Right lobe of liver (tissue), 6 donors: ENCODE results near the gene DEPDC4. TPM values are rescaled to one million over a fixed set of nuclear protein-coding genes. Genes with fewer than 3 reads are reported as not detected.
"Not testable (repeated sequence)": the region's sequence is repeated elsewhere in the genome, so short reads cannot be mapped to it uniquely, and the experiment has no call there.

ENCODE experiments used
- ATAC-seq, 4 donors: fragments of 200-7000 bp; cut with Tn5 transposase; one replicate each; pipeline ENCODE4 v1.9.1; 2020; ENCODE audit warnings: mild to moderate bottlenecking in 4 of 4, moderate library complexity in 4 of 4
- DNase-seq, 3 donors: peaks; one replicate each; pipeline ENCODE4 v3.0.0-alpha.2; 2020
- H3K27ac ChIP-seq, 3 donors: fragments of 200-600 bp; one replicate each; pipeline ENCODE4 v1.8.0; 2022
- H3K27me3 ChIP-seq, 2 donors: fragments of 200-600 bp; one replicate each; pipeline ENCODE4 v1.8.0; 2022
- H3K36me3 ChIP-seq, 4 donors: fragments of 200-600 bp; sonication (generic) in 1 of 4; one replicate each; pipeline versions ENCODE4 v1.5.1 to v1.8.0; 2017 to 2022; ENCODE audit warnings: control low read depth in 1 of 4
- H3K4me1 ChIP-seq, 4 donors: fragments of 200-600 bp; sonication (generic) in 1 of 4; one replicate each; pipeline versions ENCODE4 v1.5.1 to v1.8.0; 2017 to 2022; ENCODE audit warnings: control low read depth in 1 of 4
- H3K4me3 ChIP-seq, 3 donors: fragments of 200-600 bp; one replicate each; pipeline ENCODE4 v1.8.0; 2022
- H3K9me3 ChIP-seq, 4 donors: fragments of 200-600 bp; sonication (generic) in 1 of 4; one replicate each; pipeline versions ENCODE4 v1.5.1 to v1.8.0; 2017 to 2022; ENCODE audit warnings: control low read depth in 1 of 4
- CTCF ChIP-seq, 4 donors: fragments of 200-600 bp in 3 of 4; fragments of 450-650 bp in 1 of 4; IDR thresholded peaks; one replicate each; pipeline versions ENCODE4 v1.5.1 to v1.8.0; 2016 to 2022; ENCODE audit warnings: antibody characterized with exemption in 4 of 4, mild to moderate bottlenecking in 2 of 4
- POLR2A ChIP-seq: fragments of 450-650 bp; IDR thresholded peaks from one replicate; pipeline ENCODE4 v1.6.1; 2017; ENCODE audit warnings: antibody characterized with exemption, mild to moderate bottlenecking
- WGBS: methylation state at CpG from one replicate; pipeline ENCODE4 v1.1.6; 2018; ENCODE audit warnings: low coverage, low lambda C conversion rate; ENCODE audit not compliant: insufficient coverage; ENCODE audit errors: missing lambda C conversion rate; 5-methylcytosine and 5-hydroxymethylcytosine counted together
- intact Hi-C, 2 donors: fragments of 100-400 bp; cut with DNase I; formaldehyde crosslinking; loops; one replicate each; pipeline versions ENCODE4 v1.11.2 to v1.14.1; 2022
- total RNA-seq, 6 experiments: library from RNA; depleted of rRNA in 2 of 6; stranded (reverse); fragments of >200 nt in 2 of 6; fragmentation: NEBNext Ultra II Directional in 3 of 6; extraction: Animal tissue kit (Norgen Biotek cat#: 25700) in 3 of 6; gene quantifications; one replicate each; pipeline versions ENCODE4 v1.1.0 to v1.2.4, GENCODE V29; 2016 to 2023
- donor health status: DM: no; HTN: yes; CAD: no.
- donor health status: DM: no; HTN: no; CAD: no.
- donor health status: DM: no; HTN: no; CAD: no.
- donor health status: DM: no; HTN: yes; CAD: no.
- donor health status: DM: no; HTN: yes; CAD: no.

DEPDC4 gene
- total RNA-seq, 6 experiments from 2014 or later: 0.37 to 2.0 (median 1.4) TPM

DNA sequence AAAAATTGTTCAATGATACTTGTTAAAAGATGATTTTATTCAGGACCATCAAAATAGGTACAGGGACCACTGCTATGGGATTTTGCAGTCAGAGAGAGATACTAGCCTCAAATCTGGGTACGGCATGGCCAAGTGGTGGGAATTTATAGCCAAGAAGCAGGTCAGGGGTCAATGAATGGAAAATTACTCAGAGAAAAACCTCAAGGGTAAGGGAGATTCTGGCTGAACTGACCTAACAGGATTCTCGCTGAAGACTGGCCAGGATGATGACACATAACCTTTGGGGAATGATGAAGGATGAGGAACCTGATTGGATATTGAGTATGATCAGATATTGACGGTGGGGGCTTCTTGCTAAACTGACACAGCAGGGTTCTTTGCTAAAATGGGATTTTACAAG lies 32.7 kb downstream of the DEPDC4 start:
- ATAC-seq (no peak), DNase-seq (no peak)
- Histone ChIP-seq H3K36me3 (no peaks in the 10 kb centered on the region), H3K9me3 (no peaks in the 10 kb centered on the region), H3K4me3 (no peak overlapping the region), H3K27ac (no peak overlapping the region), H3K27me3 (no peaks in the 10 kb centered on the region), H3K4me1 (peaks cover 0 to 13% (median 3%) of the 10 kb centered on the region in 4 donors)
- intact Hi-C loops: no loop called here
- TF ChIP-seq CTCF (IDR thresholded peaks at IDR 0.05): no peak
- 40% methylated on average over 3 of the region's 3 CpGs for WGBS

DNA sequence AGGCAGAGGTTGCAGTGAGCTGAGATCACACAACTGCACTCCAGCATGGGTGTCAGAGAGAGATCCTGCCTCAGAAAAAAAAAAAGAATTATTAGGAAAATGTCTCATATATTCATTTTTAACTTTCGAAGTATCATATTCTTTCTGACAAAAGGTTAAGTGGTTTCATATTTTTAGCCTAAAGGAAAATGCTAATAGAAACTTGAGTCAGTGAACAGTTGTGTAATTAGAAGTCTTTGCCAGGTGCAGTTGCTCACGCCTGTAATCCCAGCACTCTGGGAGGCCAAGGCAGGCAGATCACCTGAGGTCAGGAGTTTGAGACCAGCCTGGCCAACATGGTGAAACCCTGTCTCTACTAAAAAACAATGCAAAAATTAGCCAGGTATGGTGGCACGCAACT lies 35.0 kb downstream of the DEPDC4 start:
- not testable (repeated sequence) for H3K4me1 ChIP-seq

GRCh38 chr12:100229876-100230275 lies 37.0 kb downstream of the DEPDC4 start:
- Histone ChIP-seq H3K9me3 (no peaks in the 10 kb centered on the region), H3K4me1 (peaks cover 0 to 7% (median 0%) of the 10 kb centered on the region in 4 donors), H3K36me3 (peaks cover 0 to 2% (median 0%) of the 10 kb centered on the region in 4 donors), H3K27me3 (no peaks in the 10 kb centered on the region), H3K4me3 (no peak overlapping the region), H3K27ac (no peak overlapping the region)
- no peak for DNase-seq
- TF ChIP-seq POLR2A (no peak), CTCF (IDR thresholded peaks at IDR 0.05) (no peak)
- intact Hi-C loops: no loop called here
- WGBS: 78% methylated on average over 4 of the region's 4 CpGs
- peak in 1 of 4 donors; percentile 24 for ATAC-seq

More for the DNA sequence above, 35.0 kb downstream of the DEPDC4 start:
- intact Hi-C loops, H3K9me3 ChIP-seq, DNase-seq, H3K36me3 ChIP-seq, H3K27me3 ChIP-seq, H3K4me3 ChIP-seq, H3K27ac ChIP-seq: not testable (repeated sequence)
- WGBS: 41% methylated on average over 2 of the region's 3 CpGs
- peak in 3 of 4 donors; percentile 23 to 53 (median 25) for ATAC-seq

GRCh38 chr12:100229036-100229635 lies 37.7 kb downstream of the DEPDC4 start:
- Histone ChIP-seq H3K36me3 (peaks cover 0 to 9% (median 0%) of the 10 kb centered on the region in 4 donors), H3K27ac (no peak overlapping the region), H3K9me3 (no peaks in the 10 kb centered on the region), H3K4me1 (peaks cover 0 to 7% (median 0%) of the 10 kb centered on the region in 4 donors), H3K4me3 (no peak overlapping the region), H3K27me3 (no peaks in the 10 kb centered on the region)
- ATAC-seq (peak; percentile 80 to 87 (median 81)), DNase-seq (no peak)
- TF ChIP-seq CTCF (IDR thresholded peaks at IDR 0.05) (peak; percentile 7 to 47 (median 36)), POLR2A (no peak)
- intact Hi-C loops: no loop called here
- 72% methylated on average over 5 of the region's 5 CpGs for WGBS

GRCh38 chr12:100225491-100225890 lies 41.4 kb downstream of the DEPDC4 start:
- intact Hi-C loops: no loop called here
- TF ChIP-seq POLR2A (no peak), CTCF (IDR thresholded peaks at IDR 0.05) (no peak)

DNA sequence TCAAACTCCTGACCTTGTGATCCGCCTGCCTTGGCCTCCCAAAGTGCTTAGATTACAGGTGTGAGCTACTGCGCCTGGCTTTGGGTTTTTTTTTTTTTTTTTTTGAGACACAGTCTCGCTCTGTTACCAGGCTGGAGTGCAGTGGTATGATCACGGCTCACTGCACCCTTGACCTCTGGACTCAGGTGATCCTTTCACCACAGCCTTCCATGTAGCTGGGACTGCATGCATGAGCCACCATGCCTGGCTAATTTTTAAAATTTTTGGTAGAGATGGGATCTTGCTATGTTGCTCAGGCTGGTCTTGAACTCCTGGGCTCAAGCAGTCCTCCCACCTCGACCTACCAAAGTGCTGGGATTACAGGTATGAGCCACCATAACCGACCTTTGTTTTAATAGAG lies 44.7 kb downstream of the DEPDC4 start:
- H3K4me3 ChIP-seq, H3K9me3 ChIP-seq, intact Hi-C loops, H3K27me3 ChIP-seq: not testable (repeated sequence)
- ATAC-seq (peak; percentile 84 to 91 (median 88)), DNase-seq (peak in 2 of 3 donors; percentile 62 to 65)
- Histone ChIP-seq H3K36me3 (peaks cover 0 to 23% (median 0%) of the 10 kb centered on the region in 4 donors), H3K4me1 (peaks cover 0 to 24% (median 7%) of the 10 kb centered on the region in 4 donors), H3K27ac (peak overlapping the region in 2 of 3 donors; percentile 34 to 71)
- WGBS: 48% methylated on average over 4 of the region's 6 CpGs

More at GRCh38 chr12:100225491-100225890, 41.4 kb downstream of the DEPDC4 start:
- H3K36me3 ChIP-seq: peaks cover 0 to 19% (median 0%) of the 10 kb centered on the region in 4 donors
- no peak overlapping the region for H3K27ac ChIP-seq
- H3K9me3 ChIP-seq: no peaks in the 10 kb centered on the region
- no peak for ATAC-seq
- no peak overlapping the region for H3K4me3 ChIP-seq
- DNase-seq: no peak
- peaks cover 0 to 13% (median 4%) of the 10 kb centered on the region in 4 donors for H3K4me1 ChIP-seq
- H3K27me3 ChIP-seq: no peaks in the 10 kb centered on the region
